Ishikawa (cell line): ENCODE measurements around the gene PHYH.

Experiments used
- CEBPB ChIP-seq: IDR thresholded peaks from 2 replicates; pipeline ENCODE4 v1.6.1; 2012
- CREB1 ChIP-seq: IDR thresholded peaks from 2 replicates; pipeline ENCODE4 v1.6.1; 2012; ENCODE audit warnings: low read depth
- EGR1 ChIP-seq: IDR thresholded peaks from 2 replicates; pipeline ENCODE4 v1.6.1; 2012
- EP300 ChIP-seq: IDR thresholded peaks from 2 replicates; pipeline ENCODE4 v1.6.1; 2012; ENCODE audit warnings: borderline replicate concordance
- FOXM1 ChIP-seq: IDR thresholded peaks from 2 replicates; pipeline ENCODE4 v1.6.1; 2012; ENCODE audit warnings: low read depth, borderline replicate concordance
- NFIC ChIP-seq: IDR thresholded peaks from 2 replicates; pipeline ENCODE4 v1.6.1; 2012
- RAD21 ChIP-seq: IDR thresholded peaks from 2 replicates; pipeline ENCODE4 v1.6.1; 2012; ENCODE audit warnings: low read depth
- TAF1 ChIP-seq: IDR thresholded peaks from 2 replicates; pipeline ENCODE4 v1.6.1; 2012; ENCODE audit warnings: low read depth, mild to moderate bottlenecking
- TCF12 ChIP-seq: IDR thresholded peaks from 2 replicates; pipeline ENCODE4 v1.6.1; 2012; ENCODE audit warnings: low read depth
- TEAD4 ChIP-seq: IDR thresholded peaks from 2 replicates; pipeline ENCODE4 v1.6.1; 2012
- YY1 ChIP-seq: IDR thresholded peaks from 2 replicates; pipeline ENCODE4 v1.6.1; 2012; ENCODE audit warnings: low read depth
- ZBTB7A ChIP-seq: IDR thresholded peaks from 2 replicates; pipeline ENCODE4 v1.6.1; 2012; ENCODE audit warnings: low read depth
- TF ChIP-seq, protein P1 (sequence below): IDR thresholded peaks from 2 replicates; pipeline ENCODE4 v1.6.1; 2012
- TF ChIP-seq, protein P2 (sequence below): IDR thresholded peaks from 2 replicates; pipeline ENCODE4 v1.6.1; 2012
- TF ChIP-seq, protein P3 (sequence below): IDR thresholded peaks from 2 replicates; pipeline ENCODE4 v1.6.1; 2012; ENCODE audit warnings: low read depth, mild to moderate bottlenecking

PHYH gene

DNA sequence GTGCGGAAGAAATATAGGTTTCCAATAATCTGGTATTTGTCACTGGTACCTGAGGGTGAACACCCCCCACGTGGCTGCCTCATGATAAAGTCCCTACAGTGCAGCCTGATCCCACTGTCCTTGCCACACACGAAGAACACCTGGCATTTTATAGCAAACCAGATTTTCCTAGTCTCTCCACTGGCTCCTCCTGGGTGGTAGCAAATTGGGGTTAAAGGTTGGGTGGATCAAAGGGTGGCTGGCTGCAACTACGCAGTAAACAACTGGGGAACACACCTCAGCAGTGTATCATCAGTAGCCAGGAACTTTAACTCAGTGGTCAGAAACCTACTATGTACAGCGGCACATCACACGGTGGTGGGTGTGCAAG is 37.9 kb upstream of the PHYH start:
- TF ChIP-seq TCF12 (no peak), TEAD4 (no peak), ZBTB7A (no peak), TAF1 (no peak), CEBPB (no peak), RAD21 (no peak), NFIC (no peak), CREB1 (no peak), EGR1 (no peak), EP300 (no peak), FOXM1 (no peak)
- TF ChIP-seq, protein P1, sequence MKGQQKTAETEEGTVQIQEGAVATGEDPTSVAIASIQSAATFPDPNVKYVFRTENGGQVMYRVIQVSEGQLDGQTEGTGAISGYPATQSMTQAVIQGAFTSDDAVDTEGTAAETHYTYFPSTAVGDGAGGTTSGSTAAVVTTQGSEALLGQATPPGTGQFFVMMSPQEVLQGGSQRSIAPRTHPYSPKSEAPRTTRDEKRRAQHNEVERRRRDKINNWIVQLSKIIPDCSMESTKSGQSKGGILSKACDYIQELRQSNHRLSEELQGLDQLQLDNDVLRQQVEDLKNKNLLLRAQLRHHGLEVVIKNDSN: no peak
- TF ChIP-seq, protein P2, sequence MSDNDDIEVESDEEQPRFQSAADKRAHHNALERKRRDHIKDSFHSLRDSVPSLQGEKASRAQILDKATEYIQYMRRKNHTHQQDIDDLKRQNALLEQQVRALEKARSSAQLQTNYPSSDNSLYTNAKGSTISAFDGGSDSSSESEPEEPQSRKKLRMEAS: no peak
- TF ChIP-seq, protein P3, sequence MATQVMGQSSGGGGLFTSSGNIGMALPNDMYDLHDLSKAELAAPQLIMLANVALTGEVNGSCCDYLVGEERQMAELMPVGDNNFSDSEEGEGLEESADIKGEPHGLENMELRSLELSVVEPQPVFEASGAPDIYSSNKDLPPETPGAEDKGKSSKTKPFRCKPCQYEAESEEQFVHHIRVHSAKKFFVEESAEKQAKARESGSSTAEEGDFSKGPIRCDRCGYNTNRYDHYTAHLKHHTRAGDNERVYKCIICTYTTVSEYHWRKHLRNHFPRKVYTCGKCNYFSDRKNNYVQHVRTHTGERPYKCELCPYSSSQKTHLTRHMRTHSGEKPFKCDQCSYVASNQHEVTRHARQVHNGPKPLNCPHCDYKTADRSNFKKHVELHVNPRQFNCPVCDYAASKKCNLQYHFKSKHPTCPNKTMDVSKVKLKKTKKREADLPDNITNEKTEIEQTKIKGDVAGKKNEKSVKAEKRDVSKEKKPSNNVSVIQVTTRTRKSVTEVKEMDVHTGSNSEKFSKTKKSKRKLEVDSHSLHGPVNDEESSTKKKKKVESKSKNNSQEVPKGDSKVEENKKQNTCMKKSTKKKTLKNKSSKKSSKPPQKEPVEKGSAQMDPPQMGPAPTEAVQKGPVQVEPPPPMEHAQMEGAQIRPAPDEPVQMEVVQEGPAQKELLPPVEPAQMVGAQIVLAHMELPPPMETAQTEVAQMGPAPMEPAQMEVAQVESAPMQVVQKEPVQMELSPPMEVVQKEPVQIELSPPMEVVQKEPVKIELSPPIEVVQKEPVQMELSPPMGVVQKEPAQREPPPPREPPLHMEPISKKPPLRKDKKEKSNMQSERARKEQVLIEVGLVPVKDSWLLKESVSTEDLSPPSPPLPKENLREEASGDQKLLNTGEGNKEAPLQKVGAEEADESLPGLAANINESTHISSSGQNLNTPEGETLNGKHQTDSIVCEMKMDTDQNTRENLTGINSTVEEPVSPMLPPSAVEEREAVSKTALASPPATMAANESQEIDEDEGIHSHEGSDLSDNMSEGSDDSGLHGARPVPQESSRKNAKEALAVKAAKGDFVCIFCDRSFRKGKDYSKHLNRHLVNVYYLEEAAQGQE: no peak

DNA sequence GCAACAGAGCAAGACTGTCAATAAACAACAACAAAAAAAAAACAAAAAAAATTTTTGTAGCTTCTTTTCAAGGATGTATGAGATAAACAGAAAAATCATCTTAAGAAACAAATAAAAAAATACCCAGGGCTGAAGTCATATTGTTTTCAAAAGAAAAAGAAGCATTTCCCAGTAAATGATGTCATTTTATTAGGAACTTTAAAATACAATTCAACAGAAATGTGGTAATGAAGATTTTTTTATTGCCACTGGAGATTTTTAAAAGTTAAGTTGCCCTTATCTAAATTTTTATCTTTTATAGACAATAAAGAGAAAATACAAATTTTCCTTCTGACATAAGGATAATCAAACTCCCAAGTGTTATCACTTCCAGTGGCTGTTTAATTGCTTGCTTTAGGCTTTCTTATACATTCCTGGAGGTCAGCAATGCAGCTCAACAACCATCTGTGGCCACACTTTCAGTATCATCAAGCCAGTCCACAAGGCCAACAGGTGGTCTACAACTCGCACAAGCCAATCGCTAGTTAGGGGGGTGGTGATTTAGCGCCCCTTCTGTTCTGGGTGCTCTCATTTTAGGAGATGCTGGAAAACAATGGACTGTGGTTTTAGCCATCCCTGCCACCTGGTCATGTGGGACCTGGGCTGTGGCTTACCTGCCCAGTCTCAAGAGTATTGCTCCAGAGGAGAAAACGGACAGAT is 37.4 kb upstream of the PHYH start:
- no peak for TF ChIP-seq YY1
- TF ChIP-seq, protein P2: no peak
- TF ChIP-seq CREB1: no peak
- no peak for TF ChIP-seq FOXM1
- TF ChIP-seq, protein P3: no peak
- no peak for TF ChIP-seq CEBPB
- TF ChIP-seq, protein P1: no peak
- no peak for TF ChIP-seq NFIC
- no peak for TF ChIP-seq RAD21
- no peak for TF ChIP-seq TEAD4
- no peak for TF ChIP-seq ZBTB7A
- no peak for TF ChIP-seq TCF12
- no peak for TF ChIP-seq EP300
- no peak for TF ChIP-seq EGR1
- TF ChIP-seq TAF1: no peak

DNA sequence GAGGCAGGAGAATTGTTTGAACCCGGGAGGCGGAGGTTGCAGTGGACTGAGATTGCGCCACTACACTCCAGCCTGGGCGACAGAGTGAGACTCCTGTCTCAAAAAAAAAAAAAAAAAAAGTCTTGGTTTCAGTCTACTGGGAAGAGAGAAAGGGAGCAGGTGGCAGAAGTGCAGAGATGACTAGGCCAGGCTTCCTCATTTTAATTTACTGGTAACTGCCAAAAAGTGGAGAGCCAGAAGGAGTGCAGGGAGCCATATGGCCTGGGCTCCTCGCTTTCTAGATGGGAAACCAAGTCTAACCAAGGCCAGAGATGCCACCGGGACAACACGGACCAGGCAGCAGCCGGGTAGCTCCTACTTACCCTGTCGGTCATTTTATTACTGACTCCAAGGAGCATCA is 36.0 kb upstream of the PHYH start:
- TF ChIP-seq TCF12: no peak
- no peak for TF ChIP-seq EGR1
- no peak for TF ChIP-seq YY1
- no peak for TF ChIP-seq CREB1
- no peak for TF ChIP-seq NFIC
- TF ChIP-seq, protein P3: no peak
- no peak for TF ChIP-seq TAF1
- TF ChIP-seq ZBTB7A: no peak
- TF ChIP-seq, protein P2: no peak
- no peak for TF ChIP-seq FOXM1
- TF ChIP-seq, protein P1: no peak
- no peak for TF ChIP-seq TEAD4
- no peak for TF ChIP-seq RAD21
- TF ChIP-seq CEBPB: no peak
- TF ChIP-seq EP300: no peak
